HEK293T (cell line): ENCODE data around the gene TEK.

ENCODE experiments used
- CTCF ChIA-PET: fragments of 350-600 bp; formaldehyde crosslinking; extraction: SDS; loops from one replicate; lab custom pipeline; 2021; ENCODE audit warnings: antibody characterized with exemption, inconsistent platforms; lab: Yijun Ruan, JAX
- POLR2A ChIA-PET: fragments of 350-600 bp; formaldehyde crosslinking; extraction: SDS; loops from one replicate; lab custom pipeline; 2020; ENCODE audit warnings: antibody characterized with exemption, inconsistent platforms; lab: Yijun Ruan, JAX
- DNase-seq: peaks from one replicate; pipeline ENCODE4 v3.0.0; 2012; ENCODE audit warnings: mixed read lengths; ENCODE audit errors: extremely low spot score
- ARNT ChIP-seq: fragments of 450-650 bp; IDR thresholded peaks from 2 replicates; pipeline ENCODE4 v1.6.1; 2017; ENCODE audit warnings: mild to moderate bottlenecking
- BHLHE40 ChIP-seq: fragments of 450-650 bp; IDR thresholded peaks from 2 replicates; pipeline ENCODE4 v1.6.1; 2016; ENCODE audit warnings: mild to moderate bottlenecking, moderate library complexity, borderline replicate concordance
- CTBP1 ChIP-seq: fragments of 450-650 bp; IDR thresholded peaks from 2 replicates; pipeline ENCODE4 v1.6.1; 2016; ENCODE audit warnings: borderline replicate concordance
- ELF4 ChIP-seq: fragments of 450-650 bp; IDR thresholded peaks from 2 replicates; pipeline ENCODE4 v1.6.1; 2017; ENCODE audit warnings: antibody characterized with exemption
- FOXA1 ChIP-seq: fragments of 450-650 bp; IDR thresholded peaks from 2 replicates; pipeline ENCODE4 v1.6.1; 2016; ENCODE audit warnings: mild to moderate bottlenecking
- FOXK2 ChIP-seq: fragments of 450-650 bp; IDR thresholded peaks from 2 replicates; pipeline ENCODE4 v1.6.1; 2016; ENCODE audit warnings: mild to moderate bottlenecking
- FOXM1 ChIP-seq: fragments of 450-650 bp; IDR thresholded peaks from 2 replicates; pipeline ENCODE4 v1.6.1; 2017; ENCODE audit warnings: mild to moderate bottlenecking, borderline replicate concordance
- HDGF ChIP-seq: fragments of 450-650 bp; IDR thresholded peaks from 2 replicates; pipeline ENCODE4 v1.6.1; 2017; ENCODE audit warnings: antibody characterized with exemption, borderline replicate concordance
- L3MBTL2 ChIP-seq: fragments of 450-650 bp; conservative IDR thresholded peaks from 2 replicates; pipeline ENCODE4 v1.6.1; 2016; ENCODE audit warnings: mild to moderate bottlenecking
- LEF1 ChIP-seq: fragments of 450-650 bp; IDR thresholded peaks from 2 replicates; pipeline ENCODE4 v1.6.1; 2017; ENCODE audit warnings: mild to moderate bottlenecking, borderline replicate concordance
- NFRKB ChIP-seq: fragments of 450-650 bp; IDR thresholded peaks from 2 replicates; pipeline ENCODE4 v1.6.1; 2016; ENCODE audit warnings: mild to moderate bottlenecking, moderate library complexity
- SP1 ChIP-seq: fragments of 450-650 bp; IDR thresholded peaks from 2 replicates; pipeline ENCODE4 v1.6.1; 2017
- SUZ12 ChIP-seq: fragments of 450-650 bp; IDR thresholded peaks from 2 replicates; pipeline ENCODE4 v1.6.1; 2016; ENCODE audit warnings: mild to moderate bottlenecking
- TARDBP ChIP-seq: fragments of 450-650 bp; IDR thresholded peaks from 2 replicates; pipeline ENCODE4 v1.6.1; 2016
- ZNF384 ChIP-seq: fragments of 450-650 bp; IDR thresholded peaks from 2 replicates; pipeline ENCODE4 v1.6.1; 2016
- TF ChIP-seq, protein P1 (sequence below): fragments of 450-650 bp; IDR thresholded peaks from 2 replicates; pipeline ENCODE4 v1.6.1; 2016

The TEK gene

GRCh38 chr9:27078685-27079084 lies 30.3 kb upstream of the TEK start:
- ChIA-PET CTCF (no interaction called here), POLR2A (no interaction called here)
- TF ChIP-seq ARNT (no peak), SUZ12 (no peak), FOXK2 (no peak), BHLHE40 (no peak), HDGF (no peak), ZNF384 (no peak), FOXA1 (no peak), ELF4 (no peak), CTBP1 (no peak), L3MBTL2 (no peak)
- no peak for DNase-seq

DNA sequence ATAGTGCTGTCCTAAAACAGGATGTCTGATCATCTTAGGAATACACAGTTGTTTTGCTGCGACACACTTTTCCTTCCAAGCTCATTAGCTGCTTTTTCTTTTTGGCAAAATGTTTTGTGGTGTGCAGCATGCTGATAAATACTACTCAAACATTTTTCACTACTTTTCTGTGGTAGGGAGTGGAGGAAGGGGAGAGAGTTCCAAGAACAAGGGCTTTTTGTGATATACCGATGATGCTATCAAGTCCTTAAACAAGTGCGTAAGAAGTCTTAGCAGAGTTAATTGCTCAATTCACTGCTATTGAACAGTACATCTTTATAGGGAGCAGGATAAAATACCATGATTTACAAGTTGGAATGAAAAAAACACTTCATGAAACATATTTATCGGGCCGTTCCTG lies 23.6 kb upstream of the TEK start:
- CTCF ChIA-PET = no interaction called here
- POLR2A ChIA-PET = no interaction called here
- no peak for DNase-seq
- TF ChIP-seq, protein P1, sequence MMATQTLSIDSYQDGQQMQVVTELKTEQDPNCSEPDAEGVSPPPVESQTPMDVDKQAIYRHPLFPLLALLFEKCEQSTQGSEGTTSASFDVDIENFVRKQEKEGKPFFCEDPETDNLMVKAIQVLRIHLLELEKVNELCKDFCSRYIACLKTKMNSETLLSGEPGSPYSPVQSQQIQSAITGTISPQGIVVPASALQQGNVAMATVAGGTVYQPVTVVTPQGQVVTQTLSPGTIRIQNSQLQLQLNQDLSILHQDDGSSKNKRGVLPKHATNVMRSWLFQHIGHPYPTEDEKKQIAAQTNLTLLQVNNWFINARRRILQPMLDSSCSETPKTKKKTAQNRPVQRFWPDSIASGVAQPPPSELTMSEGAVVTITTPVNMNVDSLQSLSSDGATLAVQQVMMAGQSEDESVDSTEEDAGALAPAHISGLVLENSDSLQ = no peak
- TF ChIP-seq L3MBTL2 = no peak

DNA sequence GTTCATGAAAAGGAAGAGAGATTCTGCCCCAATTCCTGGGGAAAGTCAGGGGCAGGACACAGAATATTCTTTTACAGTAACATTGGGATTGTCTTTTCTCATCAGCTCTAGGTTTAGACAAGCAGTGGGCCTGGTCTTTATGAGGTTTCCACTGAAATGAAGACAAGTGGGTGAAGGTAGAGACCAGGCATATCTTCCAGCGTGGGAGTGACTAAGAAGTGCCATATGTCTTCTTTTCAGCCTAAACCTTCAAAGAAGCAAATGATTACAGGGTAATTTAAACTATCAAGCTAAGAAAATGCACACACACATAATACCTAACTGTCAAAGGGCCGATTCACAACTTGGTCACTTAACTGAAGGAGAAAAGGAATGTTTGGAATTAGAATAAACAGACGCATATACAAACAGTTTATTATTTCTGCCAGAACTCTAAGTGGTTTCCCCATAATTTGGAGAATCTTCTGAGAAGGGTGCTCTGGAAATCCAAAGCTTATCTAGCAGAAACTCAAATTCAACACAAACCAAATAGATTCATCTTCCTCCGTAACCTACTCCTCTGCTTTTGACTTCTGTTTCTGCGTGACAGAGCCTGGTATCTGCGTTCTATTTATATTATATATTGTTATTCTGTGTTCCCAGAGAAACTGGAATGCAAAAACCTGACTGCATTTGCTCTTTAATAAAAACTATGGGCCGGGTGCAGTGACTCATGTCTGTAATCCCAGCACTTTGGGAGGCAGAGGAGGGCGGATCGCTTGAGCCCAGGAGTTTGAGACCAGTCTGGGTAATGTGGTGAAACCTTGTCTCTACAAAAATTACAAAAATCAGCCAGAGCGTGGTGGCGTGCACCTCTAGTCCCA lies 22.0 kb upstream of the TEK start:
- TF ChIP-seq, protein P1 = no peak
- TF ChIP-seq ZNF384 (no peak), L3MBTL2 (no peak), CTBP1 (no peak), ELF4 (no peak), SUZ12 (no peak), BHLHE40 (no peak), FOXA1 (no peak), ARNT (no peak)
- no peak for DNase-seq
- ChIA-PET POLR2A (no interaction called here), CTCF (no interaction called here)

DNA sequence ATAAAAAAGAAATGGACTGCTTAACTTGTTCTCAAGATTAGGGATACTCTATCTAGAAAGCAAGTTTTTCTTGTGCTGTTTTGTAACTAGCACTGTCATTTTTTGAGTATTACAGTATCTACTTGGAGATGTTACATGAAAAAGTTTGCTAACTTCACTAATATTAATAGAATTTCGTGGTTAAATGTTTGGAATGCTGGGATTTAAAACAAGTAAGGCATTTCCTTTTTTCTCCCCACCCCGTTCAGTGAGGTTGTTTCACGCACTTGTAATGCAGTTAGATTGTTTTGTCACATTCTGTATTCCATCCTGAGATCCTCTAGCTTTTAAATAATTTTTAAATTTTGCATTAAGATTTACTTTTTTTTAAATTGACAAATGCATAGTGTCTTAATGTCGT lies 20.0 kb upstream of the TEK start:
- DNase-seq = no peak
- CTCF ChIA-PET = no interaction called here

GRCh38 chr9:27089706-27090105 lies 19.3 kb upstream of the TEK start:
- TF ChIP-seq FOXM1 = no peak
- TF ChIP-seq BHLHE40 = no peak
- TF ChIP-seq FOXK2 = no peak
- TF ChIP-seq ARNT = no peak
- TF ChIP-seq, protein P1 = no peak
- TF ChIP-seq ELF4 = no peak
- no peak for TF ChIP-seq FOXA1
- no peak for TF ChIP-seq SP1
- TF ChIP-seq LEF1 = no peak
- TF ChIP-seq NFRKB = no peak
- TF ChIP-seq ZNF384 = no peak
- TF ChIP-seq L3MBTL2 = no peak
- ChIA-PET CTCF (interaction anchor here (0.7 kb wide), 1 partner anchor 117 kb away, joined by 3 read pairs; no protein-coding TSS in a partner anchor), POLR2A (no interaction called here)
- no peak for DNase-seq

More for the DNA sequence above, 20.0 kb upstream of the TEK start:
- POLR2A ChIA-PET = no interaction called here
- TF ChIP-seq SP1 = no peak
- TF ChIP-seq ZNF384 = no peak
- TF ChIP-seq FOXA1 = no peak
- no peak for TF ChIP-seq SUZ12
- TF ChIP-seq NFRKB = no peak
- no peak for TF ChIP-seq FOXK2
- TF ChIP-seq FOXM1 = no peak
- TF ChIP-seq CTBP1 = no peak
- no peak for TF ChIP-seq L3MBTL2
- no peak for TF ChIP-seq ARNT
- no peak for TF ChIP-seq BHLHE40
- no peak for TF ChIP-seq HDGF
- no peak for TF ChIP-seq LEF1
- no peak for TF ChIP-seq TARDBP
- no peak for TF ChIP-seq ELF4
- TF ChIP-seq, protein P1 = no peak

DNA sequence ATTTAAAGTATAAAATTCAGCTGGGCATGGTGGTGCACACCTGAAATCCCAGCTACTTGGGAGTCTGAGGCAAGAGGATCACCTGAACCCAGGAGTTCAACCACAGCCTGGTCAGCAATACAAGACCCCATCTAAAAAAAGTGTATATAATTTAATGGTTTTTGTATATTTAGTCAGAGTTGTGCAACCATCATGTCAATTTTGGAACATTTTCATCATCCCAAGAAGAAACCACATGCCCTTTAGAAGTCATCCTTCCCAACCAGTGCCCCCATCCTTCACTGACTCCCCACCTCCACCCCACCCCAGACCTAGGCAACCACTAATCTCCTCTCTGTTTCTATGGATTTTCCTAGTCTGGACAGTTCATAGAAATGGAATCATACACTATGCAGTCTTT lies 18.8 kb upstream of the TEK start:
- CTCF ChIA-PET = interaction anchor here (0.7 kb wide), 1 partner anchor 116 kb away, joined by 3 read pairs; no protein-coding TSS in a partner anchor
- POLR2A ChIA-PET = no interaction called here
- TF ChIP-seq, protein P1 = no peak
- no peak for TF ChIP-seq ARNT
- TF ChIP-seq SUZ12 = no peak
- no peak for TF ChIP-seq FOXA1
- TF ChIP-seq CTBP1 = no peak
- TF ChIP-seq TARDBP = no peak
- no peak for TF ChIP-seq FOXK2
- no peak for TF ChIP-seq ZNF384
- TF ChIP-seq L3MBTL2 = no peak
- no peak for TF ChIP-seq SP1
- no peak for DNase-seq
